ENCODE data around the gene KDELR3.
A peak's percentile ranks its signal among the peaks of the same experiment; 100 is the strongest.

DNA sequence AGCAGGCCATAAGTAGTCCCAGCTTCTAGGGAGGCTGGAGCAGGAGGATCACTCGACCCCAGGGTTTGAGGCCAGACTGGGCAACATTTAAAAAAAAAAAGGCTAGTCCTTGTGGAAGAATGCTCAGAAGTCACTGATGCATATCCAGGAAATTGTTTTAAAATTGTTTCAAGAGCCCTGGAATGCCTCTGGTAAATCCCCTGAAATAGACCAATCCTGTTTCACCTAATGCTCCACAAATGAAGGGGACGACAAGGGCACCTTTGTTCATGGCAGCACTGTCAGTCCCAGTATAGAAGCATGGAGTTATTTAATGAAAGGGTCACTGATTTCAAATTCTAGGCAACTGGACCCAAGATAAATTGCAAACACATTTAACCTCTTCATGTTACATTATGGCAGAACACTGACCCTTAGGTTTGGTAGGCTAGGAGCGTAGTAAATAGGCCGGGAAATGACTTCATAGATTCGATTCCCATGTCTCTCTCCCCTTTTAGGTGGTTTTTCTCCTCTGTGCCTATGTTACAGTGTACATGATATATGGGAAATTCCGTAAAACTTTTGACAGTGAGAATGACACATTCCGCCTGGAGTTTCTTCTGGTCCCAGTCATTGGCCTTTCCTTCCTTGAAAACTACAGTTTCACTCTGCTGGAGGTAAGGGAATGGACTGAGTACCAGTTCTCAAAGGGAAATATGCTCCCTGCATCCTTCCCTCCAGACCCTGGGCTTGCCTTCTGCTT is 11.4 kb downstream of the KDELR3 start:
- TF ChIP-seq RAD21 (IDR thresholded peaks at IDR 0.05; ENCODE audit: low read depth) (no peak), CREB1 (IDR thresholded peaks at IDR 0.05; ENCODE audit: low read depth) (no peak), CEBPB (IDR thresholded peaks at IDR 0.05) (no peak), TAF1 (IDR thresholded peaks at IDR 0.05; ENCODE audit: low read depth) (no peak), EGR1 (IDR thresholded peaks at IDR 0.05) (no peak), EP300 (IDR thresholded peaks at IDR 0.05; ENCODE audit: borderline replicate concordance) (peak; percentile 33; the same call in 1 of the 2 replicates), TCF12 (IDR thresholded peaks at IDR 0.05; ENCODE audit: low read depth) (no peak), TEAD4 (IDR thresholded peaks at IDR 0.05) (peak; percentile 77), FOXM1 (IDR thresholded peaks at IDR 0.05; ENCODE audit: borderline replicate concordance, low read depth) (no peak), ZBTB7A (IDR thresholded peaks at IDR 0.05; ENCODE audit: low read depth) (no peak)
- TF ChIP-seq, protein P1, sequence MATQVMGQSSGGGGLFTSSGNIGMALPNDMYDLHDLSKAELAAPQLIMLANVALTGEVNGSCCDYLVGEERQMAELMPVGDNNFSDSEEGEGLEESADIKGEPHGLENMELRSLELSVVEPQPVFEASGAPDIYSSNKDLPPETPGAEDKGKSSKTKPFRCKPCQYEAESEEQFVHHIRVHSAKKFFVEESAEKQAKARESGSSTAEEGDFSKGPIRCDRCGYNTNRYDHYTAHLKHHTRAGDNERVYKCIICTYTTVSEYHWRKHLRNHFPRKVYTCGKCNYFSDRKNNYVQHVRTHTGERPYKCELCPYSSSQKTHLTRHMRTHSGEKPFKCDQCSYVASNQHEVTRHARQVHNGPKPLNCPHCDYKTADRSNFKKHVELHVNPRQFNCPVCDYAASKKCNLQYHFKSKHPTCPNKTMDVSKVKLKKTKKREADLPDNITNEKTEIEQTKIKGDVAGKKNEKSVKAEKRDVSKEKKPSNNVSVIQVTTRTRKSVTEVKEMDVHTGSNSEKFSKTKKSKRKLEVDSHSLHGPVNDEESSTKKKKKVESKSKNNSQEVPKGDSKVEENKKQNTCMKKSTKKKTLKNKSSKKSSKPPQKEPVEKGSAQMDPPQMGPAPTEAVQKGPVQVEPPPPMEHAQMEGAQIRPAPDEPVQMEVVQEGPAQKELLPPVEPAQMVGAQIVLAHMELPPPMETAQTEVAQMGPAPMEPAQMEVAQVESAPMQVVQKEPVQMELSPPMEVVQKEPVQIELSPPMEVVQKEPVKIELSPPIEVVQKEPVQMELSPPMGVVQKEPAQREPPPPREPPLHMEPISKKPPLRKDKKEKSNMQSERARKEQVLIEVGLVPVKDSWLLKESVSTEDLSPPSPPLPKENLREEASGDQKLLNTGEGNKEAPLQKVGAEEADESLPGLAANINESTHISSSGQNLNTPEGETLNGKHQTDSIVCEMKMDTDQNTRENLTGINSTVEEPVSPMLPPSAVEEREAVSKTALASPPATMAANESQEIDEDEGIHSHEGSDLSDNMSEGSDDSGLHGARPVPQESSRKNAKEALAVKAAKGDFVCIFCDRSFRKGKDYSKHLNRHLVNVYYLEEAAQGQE (IDR thresholded peaks at IDR 0.05; ENCODE audit: low read depth), result no peak
- TF ChIP-seq, protein P2, sequence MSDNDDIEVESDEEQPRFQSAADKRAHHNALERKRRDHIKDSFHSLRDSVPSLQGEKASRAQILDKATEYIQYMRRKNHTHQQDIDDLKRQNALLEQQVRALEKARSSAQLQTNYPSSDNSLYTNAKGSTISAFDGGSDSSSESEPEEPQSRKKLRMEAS (IDR thresholded peaks at IDR 0.05), result no peak
- TF ChIP-seq, protein P3, sequence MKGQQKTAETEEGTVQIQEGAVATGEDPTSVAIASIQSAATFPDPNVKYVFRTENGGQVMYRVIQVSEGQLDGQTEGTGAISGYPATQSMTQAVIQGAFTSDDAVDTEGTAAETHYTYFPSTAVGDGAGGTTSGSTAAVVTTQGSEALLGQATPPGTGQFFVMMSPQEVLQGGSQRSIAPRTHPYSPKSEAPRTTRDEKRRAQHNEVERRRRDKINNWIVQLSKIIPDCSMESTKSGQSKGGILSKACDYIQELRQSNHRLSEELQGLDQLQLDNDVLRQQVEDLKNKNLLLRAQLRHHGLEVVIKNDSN (IDR thresholded peaks at IDR 0.05), result no peak

All from Ishikawa (cell line).